ENCODE results near the gene CEP126. TPM values are rescaled to one million over a fixed set of nuclear protein-coding genes. Genes with fewer than 3 reads are reported as not detected.

The CEP126 gene
- total and polyA plus RNA-seq, 2 experiments from 2014 or later: 1.4 to 2.3 TPM

DNA sequence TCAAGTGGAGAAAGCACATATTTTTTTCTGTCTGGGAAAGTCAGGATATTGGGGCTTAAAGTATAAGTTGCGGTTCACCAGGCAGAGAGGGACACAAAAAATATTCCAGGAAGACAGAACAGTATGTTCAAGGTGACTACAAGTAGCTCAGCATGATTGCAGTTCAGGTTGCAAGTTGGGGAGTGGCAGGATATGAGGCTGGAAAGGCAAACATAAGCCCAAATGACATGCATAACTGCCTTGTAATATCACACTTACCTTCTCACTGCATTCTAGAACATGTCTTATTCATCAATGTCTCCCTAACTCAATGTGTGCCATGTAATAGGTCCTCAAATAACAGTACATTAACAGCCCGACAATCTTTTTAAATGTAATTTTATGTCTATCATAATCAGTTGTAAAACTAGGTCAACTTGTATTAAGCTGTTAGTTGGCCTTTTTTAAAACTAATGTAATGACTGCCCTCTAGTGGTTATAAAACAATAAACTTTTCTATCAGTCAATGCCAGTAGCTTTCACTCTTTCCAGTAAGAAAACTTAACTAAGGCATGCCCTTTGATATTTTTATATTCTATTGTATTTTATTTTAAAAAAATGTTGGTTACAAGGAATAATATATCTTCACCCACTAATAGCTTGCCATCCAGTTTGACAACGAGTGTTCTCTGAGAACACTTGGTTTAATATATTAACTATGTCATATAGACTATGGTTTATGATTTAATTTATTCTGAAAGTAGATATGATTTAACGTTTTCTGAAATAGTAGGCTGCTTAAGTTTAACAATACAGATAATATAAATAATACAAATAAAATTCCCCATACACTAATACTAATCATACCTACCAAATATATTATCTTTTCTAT, 93.0 kb downstream of the CEP126 start:
- Mint-ChIP-seq H3K27me3 (ENCODE audit: insufficient read depth, low read depth, poor library complexity) (peaks cover 6% of the 10 kb centered on the region), H3K27ac (no peak overlapping the region), H3K9me3 (no peaks in the 10 kb centered on the region), H3K4me1 (peaks cover 8% of the 10 kb centered on the region), H3K4me3 (no peak overlapping the region), H3K36me3 (ENCODE audit: low read depth) (no peaks in the 10 kb centered on the region)
- Histone ChIP-seq H3K27me3 (ENCODE audit: insufficient read depth) (no peaks in the 10 kb centered on the region), H2AFZ (no peak overlapping the region), H3K4me3 (no peak overlapping the region), H3K36me3 (ENCODE audit: insufficient read depth) (no peaks in the 10 kb centered on the region), H4K20me1 (replicated peaks; ENCODE audit: insufficient read depth) (no peaks in the 10 kb centered on the region), H3F3A (replicated peaks; ENCODE audit: low read depth) (no peaks in the 10 kb centered on the region), H3K79me2 (replicated peaks; ENCODE audit: insufficient read depth) (no peaks in the 10 kb centered on the region), H3K9me2 (ENCODE audit: insufficient read depth) (no peaks in the 10 kb centered on the region), H3K4me1 (ENCODE audit: insufficient read depth) (peaks cover 5% of the 10 kb centered on the region; the same call in 1 of the 2 replicates), H3K27ac (ENCODE audit: low read depth) (no peak overlapping the region), H3K4me2 (no peak overlapping the region)
- DNase-seq (ENCODE audit: low spot score): peak; percentile 76
- TF ChIP-seq, protein P1, sequence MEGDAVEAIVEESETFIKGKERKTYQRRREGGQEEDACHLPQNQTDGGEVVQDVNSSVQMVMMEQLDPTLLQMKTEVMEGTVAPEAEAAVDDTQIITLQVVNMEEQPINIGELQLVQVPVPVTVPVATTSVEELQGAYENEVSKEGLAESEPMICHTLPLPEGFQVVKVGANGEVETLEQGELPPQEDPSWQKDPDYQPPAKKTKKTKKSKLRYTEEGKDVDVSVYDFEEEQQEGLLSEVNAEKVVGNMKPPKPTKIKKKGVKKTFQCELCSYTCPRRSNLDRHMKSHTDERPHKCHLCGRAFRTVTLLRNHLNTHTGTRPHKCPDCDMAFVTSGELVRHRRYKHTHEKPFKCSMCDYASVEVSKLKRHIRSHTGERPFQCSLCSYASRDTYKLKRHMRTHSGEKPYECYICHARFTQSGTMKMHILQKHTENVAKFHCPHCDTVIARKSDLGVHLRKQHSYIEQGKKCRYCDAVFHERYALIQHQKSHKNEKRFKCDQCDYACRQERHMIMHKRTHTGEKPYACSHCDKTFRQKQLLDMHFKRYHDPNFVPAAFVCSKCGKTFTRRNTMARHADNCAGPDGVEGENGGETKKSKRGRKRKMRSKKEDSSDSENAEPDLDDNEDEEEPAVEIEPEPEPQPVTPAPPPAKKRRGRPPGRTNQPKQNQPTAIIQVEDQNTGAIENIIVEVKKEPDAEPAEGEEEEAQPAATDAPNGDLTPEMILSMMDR (conservative IDR thresholded peaks at IDR 0.05; ENCODE audit: low read depth in 2 of 2): peak; percentile 51 to 53
- TF ChIP-seq, protein P2, sequence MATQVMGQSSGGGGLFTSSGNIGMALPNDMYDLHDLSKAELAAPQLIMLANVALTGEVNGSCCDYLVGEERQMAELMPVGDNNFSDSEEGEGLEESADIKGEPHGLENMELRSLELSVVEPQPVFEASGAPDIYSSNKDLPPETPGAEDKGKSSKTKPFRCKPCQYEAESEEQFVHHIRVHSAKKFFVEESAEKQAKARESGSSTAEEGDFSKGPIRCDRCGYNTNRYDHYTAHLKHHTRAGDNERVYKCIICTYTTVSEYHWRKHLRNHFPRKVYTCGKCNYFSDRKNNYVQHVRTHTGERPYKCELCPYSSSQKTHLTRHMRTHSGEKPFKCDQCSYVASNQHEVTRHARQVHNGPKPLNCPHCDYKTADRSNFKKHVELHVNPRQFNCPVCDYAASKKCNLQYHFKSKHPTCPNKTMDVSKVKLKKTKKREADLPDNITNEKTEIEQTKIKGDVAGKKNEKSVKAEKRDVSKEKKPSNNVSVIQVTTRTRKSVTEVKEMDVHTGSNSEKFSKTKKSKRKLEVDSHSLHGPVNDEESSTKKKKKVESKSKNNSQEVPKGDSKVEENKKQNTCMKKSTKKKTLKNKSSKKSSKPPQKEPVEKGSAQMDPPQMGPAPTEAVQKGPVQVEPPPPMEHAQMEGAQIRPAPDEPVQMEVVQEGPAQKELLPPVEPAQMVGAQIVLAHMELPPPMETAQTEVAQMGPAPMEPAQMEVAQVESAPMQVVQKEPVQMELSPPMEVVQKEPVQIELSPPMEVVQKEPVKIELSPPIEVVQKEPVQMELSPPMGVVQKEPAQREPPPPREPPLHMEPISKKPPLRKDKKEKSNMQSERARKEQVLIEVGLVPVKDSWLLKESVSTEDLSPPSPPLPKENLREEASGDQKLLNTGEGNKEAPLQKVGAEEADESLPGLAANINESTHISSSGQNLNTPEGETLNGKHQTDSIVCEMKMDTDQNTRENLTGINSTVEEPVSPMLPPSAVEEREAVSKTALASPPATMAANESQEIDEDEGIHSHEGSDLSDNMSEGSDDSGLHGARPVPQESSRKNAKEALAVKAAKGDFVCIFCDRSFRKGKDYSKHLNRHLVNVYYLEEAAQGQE (IDR thresholded peaks at IDR 0.05; ENCODE audit: unreplicated experiment): no peak
- ATAC-seq: peak; percentile 28; the same call in 2 of the 3 replicates

DNA sequence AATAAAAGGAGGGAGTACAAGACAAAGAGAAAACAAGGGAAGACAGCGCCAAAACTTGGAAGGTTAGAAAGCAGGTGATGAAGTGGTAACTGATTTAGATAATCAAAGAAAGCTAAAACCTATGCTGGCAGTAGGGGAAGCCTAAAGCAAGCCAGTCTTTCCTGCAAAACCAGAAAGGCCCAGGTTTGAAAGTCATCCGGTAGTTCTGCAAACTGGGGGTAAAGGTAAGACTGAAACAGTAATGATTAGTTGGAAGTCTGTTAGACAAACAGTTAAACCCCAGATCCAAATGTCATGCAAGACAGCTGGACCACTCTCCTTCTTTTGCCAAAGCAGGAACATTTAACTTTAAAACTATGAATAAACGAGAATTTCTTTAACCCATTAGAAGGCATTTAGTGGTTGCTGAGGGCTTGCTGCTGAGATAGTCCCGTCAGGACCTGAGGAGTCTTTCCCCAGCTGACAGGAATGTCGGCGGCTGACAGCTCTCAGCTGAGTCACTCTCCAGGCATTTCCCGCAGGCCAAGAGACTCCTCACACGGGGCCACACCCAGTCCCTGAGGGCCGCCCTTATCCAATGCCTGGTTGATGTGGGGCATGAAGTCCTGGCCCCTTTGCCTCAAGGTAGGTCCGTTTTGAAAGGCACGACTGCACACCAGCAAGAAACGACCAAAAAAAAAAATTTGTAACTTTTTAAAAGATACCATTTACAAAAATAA, 96.1 kb downstream of the CEP126 start:
- Histone ChIP-seq H2AFZ (no peak overlapping the region), H3K36me3 (ENCODE audit: insufficient read depth) (no peaks in the 10 kb centered on the region), H3K4me3 (no peak overlapping the region), H3K27me3 (ENCODE audit: insufficient read depth) (no peaks in the 10 kb centered on the region), H3K4me2 (no peak overlapping the region), H3K79me2 (replicated peaks; ENCODE audit: insufficient read depth) (no peaks in the 10 kb centered on the region), H3K4me1 (ENCODE audit: insufficient read depth) (peaks cover 5% of the 10 kb centered on the region; the same call in 1 of the 2 replicates), H3K9me2 (ENCODE audit: insufficient read depth) (no peaks in the 10 kb centered on the region), H3K27ac (ENCODE audit: low read depth) (no peak overlapping the region), H3F3A (replicated peaks; ENCODE audit: low read depth) (no peaks in the 10 kb centered on the region), H4K20me1 (replicated peaks; ENCODE audit: insufficient read depth) (no peaks in the 10 kb centered on the region)
- Mint-ChIP-seq H3K4me1 (peaks cover 2% of the 10 kb centered on the region; the same call in 2 of the 3 replicates), H3K27ac (no peak overlapping the region), H3K27me3 (ENCODE audit: insufficient read depth, low read depth, poor library complexity) (peaks cover 3% of the 10 kb centered on the region), H3K4me3 (no peak overlapping the region), H3K36me3 (ENCODE audit: low read depth) (no peaks in the 10 kb centered on the region), H3K9me3 (no peaks in the 10 kb centered on the region)
- DNase-seq (ENCODE audit: low spot score): peak; percentile 90
- peak; percentile 100 for ATAC-seq
- TF ChIP-seq, protein P2 (IDR thresholded peaks at IDR 0.05; ENCODE audit: unreplicated experiment): no peak
- TF ChIP-seq POLR2AphosphoS5 (IDR thresholded peaks at IDR 0.05; ENCODE audit: low read depth) (no peak), NANOG (IDR thresholded peaks at IDR 0.05; ENCODE audit: borderline replicate concordance) (no peak), EZH2phosphoT487 (IDR thresholded peaks at IDR 0.05; ENCODE audit: unreplicated experiment) (no peak), EZH2 (IDR thresholded peaks at IDR 0.05; ENCODE audit: low read depth, unreplicated experiment) (no peak), STAT1 (IDR thresholded peaks at IDR 0.05; ENCODE audit: unreplicated experiment) (no peak)
- TF ChIP-seq, protein P1 (conservative IDR thresholded peaks at IDR 0.05; ENCODE audit: low read depth in 2 of 2): no peak
- TF ChIP-seq, protein P3, sequence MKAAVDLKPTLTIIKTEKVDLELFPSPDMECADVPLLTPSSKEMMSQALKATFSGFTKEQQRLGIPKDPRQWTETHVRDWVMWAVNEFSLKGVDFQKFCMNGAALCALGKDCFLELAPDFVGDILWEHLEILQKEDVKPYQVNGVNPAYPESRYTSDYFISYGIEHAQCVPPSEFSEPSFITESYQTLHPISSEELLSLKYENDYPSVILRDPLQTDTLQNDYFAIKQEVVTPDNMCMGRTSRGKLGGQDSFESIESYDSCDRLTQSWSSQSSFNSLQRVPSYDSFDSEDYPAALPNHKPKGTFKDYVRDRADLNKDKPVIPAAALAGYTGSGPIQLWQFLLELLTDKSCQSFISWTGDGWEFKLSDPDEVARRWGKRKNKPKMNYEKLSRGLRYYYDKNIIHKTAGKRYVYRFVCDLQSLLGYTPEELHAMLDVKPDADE (IDR thresholded peaks at IDR 0.05): no peak

Data from GM23338 (cell line).